Kidney epithelial cell (primary cell): Measurements from ENCODE around the gene ACKR2. TPM values are rescaled to one million over a fixed set of nuclear protein-coding genes. Genes with fewer than 3 reads are reported as not detected.

ENCODE experiments used
- DNase-seq: peaks from one replicate; pipeline ENCODE4 v3.0.0-alpha.2; 2010; ENCODE audit warnings: low read depth
- H3K27me3 ChIP-seq: 2 replicates; pipeline ENCODE4 v1.6.0; 2011; ENCODE audit warnings: low read length; ENCODE audit not compliant: control insufficient read depth, insufficient read depth
- H3K36me3 ChIP-seq: 2 replicates; pipeline ENCODE4 v1.5.1; 2011; ENCODE audit warnings: low read length; ENCODE audit not compliant: control insufficient read depth, insufficient read depth
- H3K4me3 ChIP-seq: 2 replicates; pipeline ENCODE4 v1.5.1; 2011; ENCODE audit warnings: low read depth, mild to moderate bottlenecking, control low read depth, low read length
- total RNA-seq: library from RNA; depleted of rRNA; stranded (reverse); fragments of >200 nt; gene quantifications from 2 replicates; pipeline ENCODE4 v1.2.3, GENCODE V29; 2015
- TF ChIP-seq, protein P1 (sequence below): IDR thresholded peaks from 2 replicates; pipeline ENCODE4 v1.5.1; 2011; ENCODE audit warnings: mild to moderate bottlenecking, moderate library complexity, low read length, control low read depth, inconsistent platforms; ENCODE audit not compliant: insufficient read depth, poor library complexity, severe bottlenecking

The ACKR2 gene
- total RNA-seq, 1 donor from 2014 or later: 6.2 TPM

GRCh38 chr3:42886294-42886822 is 77.1 kb downstream of the ACKR2 start:
- TF ChIP-seq, protein P1, sequence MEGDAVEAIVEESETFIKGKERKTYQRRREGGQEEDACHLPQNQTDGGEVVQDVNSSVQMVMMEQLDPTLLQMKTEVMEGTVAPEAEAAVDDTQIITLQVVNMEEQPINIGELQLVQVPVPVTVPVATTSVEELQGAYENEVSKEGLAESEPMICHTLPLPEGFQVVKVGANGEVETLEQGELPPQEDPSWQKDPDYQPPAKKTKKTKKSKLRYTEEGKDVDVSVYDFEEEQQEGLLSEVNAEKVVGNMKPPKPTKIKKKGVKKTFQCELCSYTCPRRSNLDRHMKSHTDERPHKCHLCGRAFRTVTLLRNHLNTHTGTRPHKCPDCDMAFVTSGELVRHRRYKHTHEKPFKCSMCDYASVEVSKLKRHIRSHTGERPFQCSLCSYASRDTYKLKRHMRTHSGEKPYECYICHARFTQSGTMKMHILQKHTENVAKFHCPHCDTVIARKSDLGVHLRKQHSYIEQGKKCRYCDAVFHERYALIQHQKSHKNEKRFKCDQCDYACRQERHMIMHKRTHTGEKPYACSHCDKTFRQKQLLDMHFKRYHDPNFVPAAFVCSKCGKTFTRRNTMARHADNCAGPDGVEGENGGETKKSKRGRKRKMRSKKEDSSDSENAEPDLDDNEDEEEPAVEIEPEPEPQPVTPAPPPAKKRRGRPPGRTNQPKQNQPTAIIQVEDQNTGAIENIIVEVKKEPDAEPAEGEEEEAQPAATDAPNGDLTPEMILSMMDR: no peak
- no peak for DNase-seq
- no peaks in the 10 kb centered on the region for H3K27me3 ChIP-seq
- H3K36me3 ChIP-seq: no peaks in the 10 kb centered on the region
- H3K4me3 ChIP-seq: no peak overlapping the region

DNA sequence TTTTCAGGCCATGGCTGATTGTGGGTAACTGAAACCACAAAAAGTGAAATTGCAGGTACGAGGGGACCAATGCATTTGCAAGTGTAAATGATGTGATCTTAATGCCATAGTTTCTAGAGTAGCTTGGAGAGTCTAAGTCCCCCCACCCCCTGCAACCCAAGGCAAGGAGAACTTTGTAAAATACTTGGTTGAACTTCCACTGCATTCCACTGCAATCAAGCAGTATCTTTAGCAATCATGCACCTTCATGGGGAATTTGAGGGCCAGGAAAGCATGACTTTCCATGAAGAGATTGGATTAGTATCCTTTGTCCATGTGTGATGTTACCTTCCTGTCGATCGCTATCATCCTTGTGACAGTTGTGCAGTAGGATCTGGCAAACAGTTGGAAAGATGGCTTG is 77.8 kb downstream of the ACKR2 start:
- Histone ChIP-seq H3K4me3 (no peak overlapping the region), H3K36me3 (no peaks in the 10 kb centered on the region)
- TF ChIP-seq, protein P1: no peak

DNA sequence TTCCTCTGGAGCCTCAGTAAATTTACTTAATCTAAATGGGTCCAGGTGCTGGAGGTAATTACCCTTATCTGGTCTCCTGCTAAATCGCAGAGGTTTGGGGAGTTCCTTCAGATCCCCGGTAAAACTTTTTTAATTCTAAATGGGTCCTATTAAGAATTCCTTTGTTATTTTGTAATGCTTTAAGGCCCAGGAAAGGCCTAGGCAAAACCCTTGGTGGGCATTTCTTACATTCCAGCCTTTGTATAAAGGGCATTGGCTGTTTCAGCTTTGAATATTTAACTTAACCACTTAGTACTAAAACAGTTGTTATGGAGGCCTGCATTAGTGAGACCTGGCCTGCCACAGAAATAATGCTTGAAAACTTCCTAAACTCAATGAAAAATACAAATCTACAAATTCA is 81.8 kb downstream of the ACKR2 start:
- Histone ChIP-seq H3K36me3 (no peaks in the 10 kb centered on the region), H3K27me3 (no peaks in the 10 kb centered on the region), H3K4me3 (no peak overlapping the region)
- DNase-seq: no peak
- TF ChIP-seq, protein P1: no peak

More for the DNA sequence above, 77.8 kb downstream of the ACKR2 start:
- H3K27me3 ChIP-seq: no peaks in the 10 kb centered on the region
- DNase-seq: no peak

- TF ChIP-seq, protein P1: no peak
- H3K27me3 ChIP-seq: no peaks in the 10 kb centered on the region
- no peak overlapping the region for H3K4me3 ChIP-seq
- H3K36me3 ChIP-seq: no peaks in the 10 kb centered on the region
- DNase-seq: no peak
These were observed 82.9 kb downstream of the ACKR2 start for GRCh38 chr3:42892169-42892568.

- no peaks in the 10 kb centered on the region for H3K27me3 ChIP-seq
- no peak overlapping the region for H3K4me3 ChIP-seq
- H3K36me3 ChIP-seq: no peaks in the 10 kb centered on the region
- TF ChIP-seq, protein P1: no peak
- DNase-seq: no peak
These were observed 83.6 kb downstream of the ACKR2 start for GRCh38 chr3:42892807-42893206.
